Glomerular visceral epithelial cell (primary cell): ENCODE measurements around the gene GPI.

Source experiments
- DNase-seq: peaks from one replicate; pipeline ENCODE4 v3.0.0-alpha.2; 2016; ENCODE audit errors: extremely low spot score

The GPI gene

DNA sequence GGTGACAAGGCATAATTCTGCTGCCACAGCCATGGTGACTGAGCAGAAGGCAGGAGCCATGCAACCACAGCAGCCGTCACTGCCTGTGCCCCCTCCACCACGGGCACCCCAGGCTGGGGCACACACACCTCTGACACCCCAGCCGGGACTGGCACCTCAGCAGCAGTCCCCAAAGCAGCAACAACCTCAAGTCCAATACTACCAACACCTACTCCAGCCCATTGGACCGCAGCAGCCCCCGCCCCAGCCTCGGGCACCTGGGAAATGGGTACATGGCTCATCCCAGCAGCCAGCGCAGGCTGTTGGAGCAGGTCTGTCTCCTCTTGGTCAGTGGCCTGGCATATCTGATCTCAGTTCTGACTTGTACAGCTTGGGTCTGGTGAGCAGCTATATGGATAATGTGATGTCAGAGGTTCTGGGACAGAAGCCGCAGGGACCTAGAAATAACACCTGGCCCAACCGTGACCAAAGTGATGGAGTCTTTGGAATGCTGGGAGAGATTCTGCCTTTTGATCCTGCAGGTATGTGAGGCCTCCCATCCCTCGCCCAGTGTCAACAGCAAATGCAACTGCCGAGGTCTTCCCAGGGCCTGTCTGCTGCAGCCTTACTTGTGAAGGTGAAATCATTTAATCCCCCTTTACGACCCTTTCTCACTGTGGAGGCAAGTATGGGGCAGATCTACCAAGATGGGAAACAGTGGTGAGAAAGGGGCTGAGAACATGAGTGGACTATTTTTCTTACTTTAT is 22.9 kb upstream of the GPI start:
- DNase-seq, result no peak

DNA sequence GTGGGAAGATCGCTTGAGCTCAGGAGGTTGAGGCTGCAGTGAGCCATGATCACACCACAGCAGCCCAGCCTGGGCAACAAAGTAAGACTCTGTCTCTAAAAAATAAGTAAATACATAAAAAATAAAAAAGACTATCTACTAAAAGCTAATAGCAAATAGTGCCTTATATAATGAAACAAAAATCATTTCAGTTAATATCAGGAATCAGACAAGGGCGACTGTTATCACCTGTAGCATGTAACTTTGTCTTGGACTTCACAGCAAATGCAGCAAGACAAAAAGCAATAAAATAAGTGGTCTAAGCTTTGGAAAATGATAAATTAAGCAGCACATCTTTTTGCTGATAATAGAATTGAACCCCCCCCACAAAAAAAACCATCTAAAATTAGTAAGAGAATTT is 21.2 kb upstream of the GPI start:
- DNase-seq, result no peak

DNA sequence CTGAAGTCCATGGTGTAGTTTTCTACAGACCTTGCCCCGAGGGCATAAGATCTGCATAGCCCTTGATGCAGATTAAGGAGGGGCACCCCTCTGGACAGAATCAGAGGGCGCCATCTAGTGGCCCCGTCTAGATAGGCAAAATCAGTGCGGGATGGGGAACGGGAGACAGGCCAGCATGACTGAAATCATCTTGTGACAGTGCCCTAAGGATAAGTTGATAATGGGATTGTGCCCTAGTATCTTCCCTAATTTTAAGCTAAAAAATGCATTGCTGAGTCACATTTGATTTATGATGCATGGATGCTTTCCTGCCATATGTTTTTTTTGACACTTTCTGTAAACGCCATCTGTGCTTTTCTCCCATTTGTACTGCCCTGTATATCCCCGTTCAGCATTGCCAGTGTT is 19.0 kb upstream of the GPI start:
- DNase-seq, result peak; percentile 70

DNA sequence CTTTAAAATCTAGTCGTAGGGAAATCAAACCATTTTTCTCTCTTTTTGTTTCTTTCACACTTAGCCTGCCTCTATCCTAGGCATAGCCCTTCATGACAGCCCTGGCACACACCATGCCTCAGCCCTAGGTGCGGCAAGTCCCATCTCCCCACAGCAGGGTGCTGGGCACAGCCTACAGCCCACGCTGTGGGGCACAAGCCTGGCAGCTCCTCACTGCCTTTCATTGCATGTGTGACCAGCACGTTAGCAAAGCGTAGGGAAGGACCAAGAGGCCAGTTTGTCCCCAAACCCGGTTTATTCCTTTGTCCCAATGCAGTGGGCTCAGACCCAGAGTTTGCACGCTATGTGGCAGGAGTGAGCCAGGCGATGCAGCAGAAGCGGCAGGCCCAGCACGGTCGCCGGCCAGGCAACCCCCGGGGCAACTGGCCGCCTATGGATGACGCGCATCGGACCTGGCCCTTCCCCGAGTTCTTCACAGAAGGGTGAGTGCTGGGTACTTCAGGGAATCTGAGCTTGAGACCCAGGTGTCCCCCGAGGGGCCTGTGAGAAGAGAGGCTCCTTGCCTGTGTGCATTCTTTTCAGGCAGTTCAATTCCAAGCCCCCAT is 17.3 kb upstream of the GPI start:
- DNase-seq, result no peak

DNA sequence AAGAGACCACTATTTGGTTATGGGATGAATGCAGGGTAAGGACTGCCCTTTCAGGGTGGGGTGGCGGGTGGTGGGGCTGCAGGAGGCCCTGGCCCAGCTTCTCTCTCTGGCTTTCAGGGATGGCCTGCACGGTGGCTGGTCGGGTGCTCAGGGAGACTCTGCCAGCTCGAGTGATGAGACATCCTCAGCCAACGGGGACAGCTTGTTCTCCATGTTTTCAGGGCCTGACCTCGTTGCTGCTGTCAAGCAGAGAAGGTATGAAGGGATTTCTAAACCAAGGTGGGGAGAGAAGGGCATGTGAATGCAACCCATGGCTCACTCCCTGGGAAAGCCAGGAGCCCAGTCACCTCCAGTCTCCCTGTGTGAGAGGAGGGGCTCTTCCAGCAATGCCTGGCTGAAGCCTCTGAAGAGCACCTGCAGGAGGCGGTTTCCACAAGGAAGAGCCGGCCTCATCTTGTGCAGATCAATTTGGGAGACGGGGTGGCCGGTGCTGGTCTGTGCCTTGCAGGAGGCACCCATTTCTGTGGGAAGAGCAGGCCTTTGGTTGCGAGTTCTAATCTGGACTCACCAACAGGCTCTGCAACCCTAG is 16.0 kb upstream of the GPI start:
- no peak for DNase-seq

DNA sequence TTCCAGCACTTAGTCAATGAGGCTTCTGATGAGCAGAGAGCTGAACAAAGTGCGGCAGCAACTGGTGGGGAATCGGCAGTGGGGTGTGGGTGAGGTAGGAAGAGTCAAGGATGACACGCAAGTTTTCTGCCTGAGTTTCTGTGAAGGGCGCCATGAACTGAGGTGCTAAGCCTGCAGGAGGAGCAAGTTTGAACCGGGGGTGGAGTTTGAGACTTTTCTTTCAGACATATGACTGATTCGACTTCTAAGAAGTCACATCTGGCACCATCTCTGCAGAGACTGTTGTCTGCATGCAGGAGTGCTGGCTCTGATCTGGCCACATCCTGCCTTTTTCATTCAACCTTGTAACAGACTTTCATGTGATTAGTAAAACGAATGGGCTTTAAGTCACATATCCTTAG is 14.8 kb upstream of the GPI start:
- DNase-seq, result no peak

DNA sequence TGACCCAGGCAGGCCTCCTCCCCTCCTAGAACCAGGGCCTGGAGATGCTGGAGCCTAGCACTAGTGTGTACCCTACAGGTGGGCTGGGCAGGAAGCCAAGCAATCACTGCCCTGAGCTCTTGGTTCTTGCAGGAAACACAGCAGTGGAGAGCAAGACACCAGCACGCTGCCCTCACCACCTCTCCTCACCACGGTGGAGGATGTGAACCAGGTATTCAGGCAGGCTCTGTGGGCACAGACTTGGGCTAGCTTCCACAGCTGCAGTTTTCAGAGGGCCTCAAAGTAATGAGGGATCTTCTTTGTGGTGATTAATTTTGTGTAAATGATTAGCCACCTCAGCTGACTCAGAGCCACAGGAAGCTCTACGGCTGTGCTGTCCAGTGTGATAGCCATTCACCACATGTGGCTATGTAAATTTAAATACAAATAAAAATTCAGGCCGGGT is 13.6 kb upstream of the GPI start:
- peak; percentile 91 for DNase-seq

DNA sequence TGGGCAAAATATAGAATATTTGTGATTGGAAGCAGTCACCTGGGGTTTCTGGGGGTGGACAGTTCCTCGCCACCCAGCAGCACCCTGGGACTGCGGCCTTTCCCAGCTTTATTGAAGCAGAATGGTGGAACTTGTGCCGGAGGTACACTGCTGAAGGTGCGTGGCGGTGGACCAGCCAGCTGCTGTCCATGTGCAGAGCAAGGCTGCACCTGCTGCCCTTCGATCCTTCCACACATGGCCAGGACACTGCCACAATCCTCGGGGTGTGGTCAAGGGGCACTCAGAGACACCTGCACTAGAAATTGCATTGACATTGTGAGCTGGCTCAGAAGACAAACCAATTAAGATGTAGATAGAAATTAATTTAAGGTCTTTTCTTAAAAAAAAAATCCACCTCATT is 11.4 kb upstream of the GPI start:
- no peak for DNase-seq

DNA sequence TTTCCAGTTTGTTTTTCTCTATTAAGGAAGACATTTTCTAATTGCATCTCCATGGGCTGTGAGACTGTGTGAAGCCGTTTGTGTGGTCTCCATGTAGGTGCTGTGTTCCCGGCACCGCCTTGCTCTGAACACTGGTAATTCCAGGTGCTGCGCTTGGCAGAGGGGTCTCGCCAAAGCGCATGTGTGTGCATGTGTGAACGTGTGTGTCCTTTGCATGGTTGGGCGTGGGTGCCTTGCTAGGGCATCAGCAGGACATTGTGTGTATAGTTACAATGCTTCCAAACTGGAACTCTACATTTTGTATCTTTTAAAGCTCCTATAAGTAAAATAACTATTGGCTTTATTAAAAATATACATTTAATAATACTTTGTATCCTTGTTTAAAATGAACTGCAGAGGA is 9.8 kb upstream of the GPI start:
- no peak for DNase-seq

DNA sequence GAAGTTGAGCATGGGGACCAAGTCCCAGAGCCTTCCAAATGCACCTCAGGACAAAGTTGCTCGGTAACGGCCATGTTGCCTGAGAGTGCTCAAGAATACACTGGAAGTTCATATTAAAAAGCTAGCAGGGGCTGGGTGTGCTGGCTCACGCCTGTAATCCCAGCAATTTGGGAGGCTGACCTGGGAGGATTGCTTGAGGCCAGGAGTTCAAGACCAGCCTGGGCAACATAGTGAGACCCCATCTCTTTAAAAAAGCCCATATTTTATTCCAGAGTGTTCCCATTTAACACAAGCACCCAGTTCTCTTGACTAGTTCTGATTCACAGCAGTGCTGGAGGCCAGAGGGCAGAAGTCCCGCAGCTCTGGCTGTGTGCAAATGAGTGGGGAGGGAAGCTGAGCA is 8.1 kb upstream of the GPI start:
- DNase-seq, result no peak

DNA sequence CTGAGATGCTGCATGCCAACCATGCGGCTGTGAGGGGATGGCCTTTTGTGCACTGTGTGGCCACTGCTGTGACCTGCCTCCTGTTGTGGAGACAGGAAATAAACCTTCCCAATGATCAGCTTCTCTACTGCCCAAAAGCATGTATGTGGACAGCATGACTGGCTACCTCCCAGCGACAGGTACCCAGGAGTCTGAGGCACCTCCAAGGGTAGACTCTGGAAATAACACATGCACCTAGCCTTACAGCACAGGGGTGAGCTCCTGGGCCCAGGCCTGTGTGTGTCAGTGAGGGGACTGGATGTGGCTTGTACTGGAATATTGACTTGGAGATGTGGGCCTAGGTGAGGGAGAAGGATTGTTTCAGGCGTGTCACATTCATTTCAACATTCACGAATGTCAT is 7.6 kb upstream of the GPI start:
- no peak for DNase-seq

DNA sequence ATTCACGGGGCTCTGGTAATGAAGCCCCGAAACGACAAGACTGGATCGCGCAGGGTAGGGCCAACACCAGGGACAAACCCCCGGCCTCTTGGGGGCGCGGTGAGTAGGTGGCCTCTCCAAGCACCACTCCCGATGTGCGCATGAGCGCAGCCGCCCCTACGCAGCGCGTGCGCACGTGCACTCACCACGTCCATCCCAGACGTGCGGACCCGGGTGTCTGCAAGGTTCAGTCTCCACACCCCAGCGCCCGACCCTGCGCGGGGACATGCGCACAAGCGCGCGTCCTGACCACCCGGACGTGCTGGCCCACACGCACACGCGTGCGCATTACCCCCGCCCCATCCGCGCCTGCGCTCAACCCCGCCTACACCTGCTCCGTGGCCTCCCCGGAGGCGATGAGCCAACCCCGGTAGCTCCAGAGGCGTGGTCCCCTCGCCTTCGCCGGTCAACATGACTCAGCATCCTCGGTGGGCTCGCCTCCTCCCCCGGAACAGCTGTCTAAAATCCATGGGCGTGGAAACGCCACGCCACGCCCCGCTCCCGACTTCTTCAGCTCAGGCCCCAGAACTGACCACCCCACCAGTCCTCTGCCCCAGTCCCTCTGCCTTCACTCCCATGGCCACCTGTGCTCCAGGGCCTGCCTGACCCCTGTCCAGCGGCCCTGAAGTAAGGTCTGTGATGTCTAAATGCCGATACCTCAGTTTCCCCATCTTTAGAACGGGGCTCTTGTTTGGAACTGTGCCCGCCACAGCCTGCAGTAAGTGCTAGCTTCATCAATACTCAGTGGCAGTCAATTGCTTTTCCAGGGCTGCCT is 5.6 kb upstream of the GPI start:
- DNase-seq, result peak; percentile 98

DNA sequence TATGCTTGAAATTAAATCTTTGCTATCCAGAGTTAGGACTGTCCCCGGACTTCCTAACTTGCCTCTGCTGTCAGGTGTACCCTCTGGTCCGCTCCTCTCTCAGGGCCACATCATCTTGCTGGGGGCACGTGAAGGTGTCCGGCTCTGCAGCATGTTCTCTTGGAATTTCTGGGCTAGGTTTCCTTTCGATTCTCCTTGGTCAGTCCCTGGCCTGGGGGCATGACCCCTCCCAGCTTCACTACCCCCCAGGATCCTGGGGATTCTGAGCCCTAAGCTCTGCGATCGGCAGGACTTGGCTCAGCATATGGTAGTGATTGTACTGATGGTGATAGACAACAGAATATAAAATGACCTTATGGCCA is 5.1 kb upstream of the GPI start:
- DNase-seq, result no peak

DNA sequence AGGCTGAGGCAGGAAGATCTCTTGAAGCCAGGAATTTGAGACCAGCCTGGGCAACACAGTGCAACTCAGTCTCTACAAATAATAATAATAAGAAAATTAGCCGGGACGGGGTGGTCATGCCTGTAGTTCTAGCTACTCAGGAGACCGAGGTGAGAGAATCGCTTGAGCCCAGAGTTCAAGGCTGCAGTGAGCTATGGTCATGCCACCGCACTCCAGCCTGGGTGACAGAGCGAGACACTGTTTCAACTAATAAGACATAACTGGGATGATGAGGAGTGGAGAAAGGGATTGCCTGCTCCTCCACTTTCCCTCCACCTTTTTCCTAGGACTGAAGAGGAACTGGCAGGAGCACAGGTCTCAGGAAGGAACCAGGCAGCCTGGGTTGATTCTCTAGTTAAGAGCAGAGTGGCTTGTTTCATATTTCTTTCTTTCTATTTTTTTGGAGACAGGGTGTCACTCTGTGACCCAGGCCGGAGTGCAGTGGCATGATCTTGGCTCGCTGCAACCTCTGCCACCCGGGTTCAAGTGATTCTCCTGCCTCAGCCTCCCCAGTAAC is 4.6 kb upstream of the GPI start:
- DNase-seq, result no peak

DNA sequence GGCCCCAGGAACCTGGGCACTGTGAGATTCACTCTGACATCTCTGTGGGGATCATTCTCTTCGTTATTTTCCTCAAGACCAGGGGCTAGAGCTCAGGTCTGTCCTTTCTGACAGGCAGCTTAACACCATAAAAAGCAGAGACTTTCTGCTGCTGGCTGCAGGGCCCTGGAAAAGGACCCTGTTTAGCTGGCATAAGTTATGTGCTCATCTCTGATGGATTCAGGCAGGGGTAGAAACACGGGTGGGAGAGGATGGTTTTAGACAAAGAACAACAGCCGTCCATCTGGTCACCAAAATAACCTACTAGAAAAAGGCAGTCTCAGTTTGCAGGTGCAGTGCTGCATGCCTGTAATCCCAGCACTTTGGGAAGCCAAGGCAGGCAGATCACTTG is 2.3 kb upstream of the GPI start:
- no peak for DNase-seq

DNA sequence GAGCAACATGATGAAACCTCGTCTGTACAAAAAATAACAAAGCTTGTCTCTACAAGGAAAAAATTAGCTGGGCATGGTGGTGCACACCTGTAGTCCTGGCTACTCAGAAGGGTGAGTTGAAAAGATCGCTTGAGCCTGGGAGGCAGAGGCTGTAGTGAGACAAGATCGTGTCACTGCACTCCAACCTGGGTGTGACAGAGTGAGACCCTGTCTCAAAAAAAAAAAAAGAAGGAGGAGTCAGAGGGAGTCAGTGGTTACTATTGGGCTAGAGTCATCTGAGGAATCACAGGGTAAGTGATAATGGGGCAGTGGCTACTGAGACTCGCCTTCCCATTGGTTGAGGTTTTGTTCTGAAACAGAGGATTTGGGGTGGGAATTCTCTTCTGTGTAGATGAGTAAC is 1.9 kb upstream of the GPI start:
- no peak for DNase-seq

DNA sequence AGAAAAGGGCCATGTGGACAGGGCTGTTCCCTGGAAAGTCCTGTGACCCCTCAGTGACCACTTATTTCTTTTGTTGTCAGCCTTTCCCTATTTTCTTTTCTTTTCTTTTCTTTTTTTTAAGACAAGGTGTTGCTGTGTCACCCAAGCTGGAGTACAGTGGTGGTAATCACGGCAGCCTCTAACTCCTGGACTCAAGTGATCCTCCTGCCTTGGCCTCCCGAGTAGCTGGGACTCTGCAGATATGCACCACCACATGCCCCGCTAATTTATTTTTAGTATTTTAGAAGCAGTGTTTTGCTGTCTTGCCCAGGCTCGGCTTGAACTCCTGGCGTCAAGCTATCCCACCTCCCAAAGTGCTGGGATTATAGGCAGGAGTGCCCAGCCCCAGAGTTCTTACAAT is 1.1 kb upstream of the GPI start:
- no peak for DNase-seq

DNA sequence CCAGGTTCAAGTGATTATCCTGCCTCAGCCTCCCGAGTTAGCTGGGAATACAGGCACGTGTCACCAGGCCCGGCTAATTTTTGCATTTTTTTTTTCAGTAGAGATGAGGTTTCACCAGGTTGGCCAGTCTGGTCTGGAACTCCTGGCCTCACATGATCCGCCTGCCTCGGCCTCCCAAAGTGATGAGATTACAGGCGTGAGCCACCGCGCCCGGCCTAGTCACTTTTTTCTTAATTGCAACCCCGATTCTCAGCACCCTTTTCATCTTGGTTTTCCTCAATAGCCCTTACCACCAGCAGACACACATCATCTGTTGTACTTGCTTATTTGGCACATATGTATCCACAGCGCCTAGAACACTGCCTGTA is 550 bp upstream of the GPI start:
- no peak for DNase-seq

DNA sequence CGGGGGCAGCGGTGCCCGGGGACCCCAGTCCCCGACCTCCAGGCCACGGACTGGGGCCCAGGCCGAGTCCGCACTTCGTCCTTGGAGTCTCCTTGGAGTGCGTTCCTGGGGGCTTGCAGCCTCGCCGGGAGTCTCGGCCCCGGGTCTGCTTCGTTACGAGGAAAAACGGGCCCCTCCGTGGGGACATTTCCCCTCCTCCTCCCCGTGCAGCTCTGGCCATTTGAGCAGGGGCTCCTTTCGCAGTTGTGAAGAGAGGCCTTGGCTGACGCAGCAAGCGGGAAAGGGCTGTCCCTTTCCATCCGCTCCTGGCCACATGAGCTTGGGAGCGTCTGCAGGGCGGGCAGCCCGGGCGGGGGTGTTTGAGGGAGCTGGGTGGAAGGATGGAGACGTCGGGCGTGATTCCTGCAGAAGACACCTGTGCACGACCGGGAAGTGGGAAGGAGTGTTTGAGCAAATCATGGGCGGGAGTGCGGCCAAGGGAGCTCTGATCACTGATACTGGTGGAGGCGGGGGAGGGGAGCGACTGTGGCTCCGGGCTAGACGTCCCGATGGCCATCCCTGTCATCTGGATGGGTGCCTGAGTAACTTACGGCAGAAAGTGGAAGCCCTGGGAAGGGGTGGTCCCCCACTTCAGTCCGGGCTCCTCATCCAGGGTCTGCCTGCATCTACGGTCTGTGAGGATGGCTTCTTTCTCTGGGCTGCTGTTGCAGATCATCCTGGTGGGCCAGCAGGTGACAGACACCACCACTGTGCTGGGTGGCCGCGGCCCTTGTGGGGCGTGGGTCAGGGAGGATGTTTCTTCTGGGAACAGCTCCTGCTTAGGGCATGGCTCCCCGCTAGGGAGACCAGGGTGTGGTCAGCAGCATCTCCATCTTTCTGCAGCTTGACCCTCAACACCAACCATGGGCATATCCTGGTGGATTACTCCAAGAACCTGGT is 736 bp downstream of the GPI start:
- peak; percentile 29 for DNase-seq

DNA sequence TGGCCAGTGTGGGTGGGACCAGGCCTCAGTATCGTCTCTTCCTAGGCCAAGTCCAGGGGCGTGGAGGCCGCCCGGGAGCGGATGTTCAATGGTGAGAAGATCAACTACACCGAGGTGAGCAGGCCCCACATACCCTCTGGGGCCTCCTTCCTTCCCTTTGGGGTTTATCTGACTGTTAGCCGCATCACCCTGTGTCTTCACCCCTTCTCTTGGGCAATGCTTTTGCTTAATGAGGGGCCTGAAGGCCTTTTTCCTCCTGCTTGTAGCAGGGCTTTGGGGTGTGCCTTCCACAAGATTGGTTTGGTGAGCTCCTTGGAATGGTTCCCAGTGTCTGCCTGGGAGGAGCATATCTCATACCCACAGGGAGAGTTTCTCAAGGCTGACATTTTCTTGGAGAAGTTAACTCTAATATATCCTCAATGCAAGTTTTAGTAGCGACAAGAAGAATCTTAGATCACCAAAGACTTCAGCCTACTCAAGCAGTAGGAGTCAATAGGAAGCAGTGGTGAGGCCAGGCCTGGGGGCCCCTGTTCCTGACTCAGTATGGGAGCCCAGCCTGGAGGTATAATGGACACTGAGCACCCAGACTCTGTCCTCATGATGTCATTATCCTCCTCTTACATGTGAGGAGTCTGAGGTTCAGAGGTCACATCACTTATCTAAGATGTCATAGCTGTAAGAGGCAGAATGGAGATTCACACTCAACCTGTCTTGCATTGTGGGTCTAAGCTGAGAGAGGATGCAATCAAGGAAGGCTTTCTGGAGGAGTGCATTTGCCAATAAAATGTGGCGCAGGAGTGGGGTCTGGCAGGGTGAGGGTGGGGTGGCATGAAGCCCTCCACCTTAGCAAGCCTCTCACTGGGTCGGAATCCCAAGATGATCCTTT is 2.0 kb downstream of the GPI start:
- peak; percentile 22 for DNase-seq
